A549 (cell line): ENCODE measurements around the gene ZNF438.

ENCODE experiments used
- CEBPB ChIP-seq, 2 experiments: fragments of >200 bp in 1 of 2; sonication (Bioruptor Twin) in 1 of 2; formaldehyde crosslinking in 1 of 2; IDR thresholded peaks; 2 replicates each; pipeline ENCODE4 v1.6.1; 2012 to 2016
- CHD2 ChIP-seq: fragments of 150-350 bp; IDR thresholded peaks from 2 replicates; pipeline ENCODE4 v1.6.1; 2014; ENCODE audit warnings: low read length; ENCODE audit not compliant: partially characterized antibody
- CTCF ChIP-seq: fragments of >200 bp; sonication (Bioruptor Twin); formaldehyde crosslinking; IDR thresholded peaks from 3 replicates; pipeline ENCODE4 v1.5.1; 2016
- EP300 ChIP-seq, 2 experiments: fragments of >200 bp; sonication (Bioruptor Twin); formaldehyde crosslinking; IDR thresholded peaks; 2 replicates in 1 of 2; 3 replicates in 1 of 2; pipeline ENCODE4 v1.6.1; 2016 to 2017
- ESRRA ChIP-seq: fragments of 150-350 bp; IDR thresholded peaks from 2 replicates; pipeline ENCODE4 v1.6.1; 2014; ENCODE audit warnings: mild to moderate bottlenecking, low read length, borderline replicate concordance
- JUN ChIP-seq, 2 experiments: fragments of >200 bp; sonication (Bioruptor Twin); formaldehyde crosslinking; IDR thresholded peaks; 2 replicates in 1 of 2; 3 replicates in 1 of 2; pipeline ENCODE4 v1.6.1; 2016 to 2017
- MYC ChIP-seq: IDR thresholded peaks from 2 replicates; pipeline ENCODE4 v1.6.1; 2012; ENCODE audit warnings: mild to moderate bottlenecking, inconsistent platforms, low read length, improper control_type of control experiment, borderline replicate concordance
- PHF8 ChIP-seq: fragments of 200-600 bp; sonication (generic); IDR thresholded peaks from 2 replicates; pipeline ENCODE4 v1.6.1; 2016; ENCODE audit warnings: low read depth, mild to moderate bottlenecking, antibody characterized with exemption, moderate library complexity, borderline replicate concordance
- POLR2A ChIP-seq: IDR thresholded peaks from 2 replicates; pipeline ENCODE4 v1.6.1; 2012; ENCODE audit warnings: mild to moderate bottlenecking, low read length
- POLR2AphosphoS2 ChIP-seq: conservative IDR thresholded peaks from 2 replicates; pipeline ENCODE4 v1.6.1; 2012; ENCODE audit warnings: low read length, improper control_type of control experiment, inconsistent platforms
- RCOR1 ChIP-seq: fragments of 150-350 bp; IDR thresholded peaks from 2 replicates; pipeline ENCODE4 v1.6.1; 2014; ENCODE audit warnings: antibody characterized with exemption, low read length, low read depth
- ZNF302 ChIP-seq: fragments of 250-450 bp; sonication (Bioruptor Pico); IDR thresholded peaks from 2 replicates; pipeline ENCODE4 v1.9.0; 2021; ENCODE audit warnings: inconsistent platforms, mild to moderate bottlenecking, moderate library complexity

- TF ChIP-seq JUN (IDR thresholded peaks at IDR 0.05) (no peak), EP300 (IDR thresholded peaks at IDR 0.05) (no peak), MYC (no peak), POLR2AphosphoS2 (no peak), CHD2 (no peak), CTCF (no peak), CEBPB (IDR thresholded peaks at IDR 0.05) (no peak), ESRRA (no peak), PHF8 (no peak), RCOR1 (no peak), ZNF302 (no peak), POLR2A (no peak)
Measured at GRCh38 chr10:30818010-30818660, 213.5 kb downstream of the ZNF438 start.
